Measurements from ENCODE around the gene MTF2.

Gene MTF2

GRCh38 chr1:93056214-93056613, 22.9 kb upstream of the MTF2 start:
- TF ChIP-seq CTCF (IDR thresholded peaks at IDR 0.05; ENCODE audit: low read depth, low read length): no peak
- H3K9me3 ChIP-seq: no peaks in the 10 kb centered on the region
- DNase-seq: no peak

GRCh38 chr1:93056649-93057048, 22.4 kb upstream of the MTF2 start:
- Histone ChIP-seq H3K4me1 (no peaks in the 10 kb centered on the region), H3K27me3 (no peaks in the 10 kb centered on the region), H3K9me3 (no peaks in the 10 kb centered on the region), H3K36me3 (no peaks in the 10 kb centered on the region), H3K4me3 (ENCODE audit: low read depth, low read length) (no peak overlapping the region)
- no peak for DNase-seq
- no peak for TF ChIP-seq CTCF (IDR thresholded peaks at IDR 0.05; ENCODE audit: low read depth, low read length)

More at GRCh38 chr1:93056214-93056613, 22.9 kb upstream of the MTF2 start:
- Histone ChIP-seq H3K36me3 (no peaks in the 10 kb centered on the region), H3K4me3 (ENCODE audit: low read depth, low read length) (no peak overlapping the region), H3K4me1 (no peaks in the 10 kb centered on the region), H3K27me3 (no peaks in the 10 kb centered on the region)

GRCh38 chr1:93061895-93062792, 16.9 kb upstream of the MTF2 start:
- H3K4me1 ChIP-seq: no peaks in the 10 kb centered on the region
- TF ChIP-seq CTCF (IDR thresholded peaks at IDR 0.05; ENCODE audit: low read depth, low read length): peak; percentile 61
- H3K27me3 ChIP-seq: no peaks in the 10 kb centered on the region
- H3K9me3 ChIP-seq: no peaks in the 10 kb centered on the region
- peak; percentile 29 for DNase-seq
- H3K4me3 ChIP-seq (ENCODE audit: low read depth, low read length): no peak overlapping the region
- no peaks in the 10 kb centered on the region for H3K36me3 ChIP-seq

GRCh38 chr1:93076268-93076667, 2.8 kb upstream of the MTF2 start:
- no peaks in the 10 kb centered on the region for H3K36me3 ChIP-seq
- no peaks in the 10 kb centered on the region for H3K27me3 ChIP-seq
- H3K4me1 ChIP-seq: no peaks in the 10 kb centered on the region
- TF ChIP-seq CTCF (IDR thresholded peaks at IDR 0.05; ENCODE audit: low read depth, low read length): no peak
- no peaks in the 10 kb centered on the region for H3K9me3 ChIP-seq
- no peak overlapping the region for H3K4me3 ChIP-seq (ENCODE audit: low read depth, low read length)
- no peak for DNase-seq

GRCh38 chr1:93078203-93078602, 880 bp upstream of the MTF2 start:
- Histone ChIP-seq H3K4me1 (no peaks in the 10 kb centered on the region), H3K27me3 (no peaks in the 10 kb centered on the region), H3K9me3 (no peaks in the 10 kb centered on the region), H3K4me3 (ENCODE audit: low read depth, low read length) (peak overlapping the region; percentile 88), H3K36me3 (no peaks in the 10 kb centered on the region)
- TF ChIP-seq CTCF (IDR thresholded peaks at IDR 0.05; ENCODE audit: low read depth, low read length): no peak
- no peak for DNase-seq

- TF ChIP-seq CTCF (IDR thresholded peaks at IDR 0.05; ENCODE audit: low read depth, low read length): no peak
Observed at GRCh38 chr1:93078638-93078985, 471 bp upstream of the MTF2 start.

More at GRCh38 chr1:93078638-93078985, 471 bp upstream of the MTF2 start:
- H3K4me3 ChIP-seq (ENCODE audit: low read depth, low read length): peak overlapping the region; percentile 88
- H3K36me3 ChIP-seq: peaks cover 3% of the 10 kb centered on the region; the same call in 1 of the 2 replicates
- H3K27me3 ChIP-seq: no peaks in the 10 kb centered on the region
- no peak for DNase-seq
- H3K9me3 ChIP-seq: no peaks in the 10 kb centered on the region
- H3K4me1 ChIP-seq: no peaks in the 10 kb centered on the region
